ENCODE data around the gene SHROOM3.

DNA sequence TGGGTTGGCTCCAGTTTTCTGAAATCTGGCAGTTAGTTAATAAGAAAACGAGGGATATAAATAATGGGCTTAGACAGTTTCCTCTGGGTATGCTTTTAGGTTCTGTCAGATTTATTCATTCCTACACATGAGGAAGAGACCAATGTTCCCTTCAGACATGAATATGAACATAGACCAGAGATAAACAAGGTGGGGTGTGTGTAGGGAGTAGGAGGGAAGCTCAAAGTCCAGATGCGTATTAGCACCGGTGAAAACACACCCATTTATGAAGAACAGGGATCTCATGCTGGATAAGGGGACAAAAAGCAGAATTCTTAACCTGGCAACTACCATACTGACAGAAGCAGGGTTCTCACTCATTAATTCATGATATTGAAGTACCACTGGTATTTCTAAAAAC is 240.0 kb downstream of the SHROOM3 start:
- TF ChIP-seq, protein P1, sequence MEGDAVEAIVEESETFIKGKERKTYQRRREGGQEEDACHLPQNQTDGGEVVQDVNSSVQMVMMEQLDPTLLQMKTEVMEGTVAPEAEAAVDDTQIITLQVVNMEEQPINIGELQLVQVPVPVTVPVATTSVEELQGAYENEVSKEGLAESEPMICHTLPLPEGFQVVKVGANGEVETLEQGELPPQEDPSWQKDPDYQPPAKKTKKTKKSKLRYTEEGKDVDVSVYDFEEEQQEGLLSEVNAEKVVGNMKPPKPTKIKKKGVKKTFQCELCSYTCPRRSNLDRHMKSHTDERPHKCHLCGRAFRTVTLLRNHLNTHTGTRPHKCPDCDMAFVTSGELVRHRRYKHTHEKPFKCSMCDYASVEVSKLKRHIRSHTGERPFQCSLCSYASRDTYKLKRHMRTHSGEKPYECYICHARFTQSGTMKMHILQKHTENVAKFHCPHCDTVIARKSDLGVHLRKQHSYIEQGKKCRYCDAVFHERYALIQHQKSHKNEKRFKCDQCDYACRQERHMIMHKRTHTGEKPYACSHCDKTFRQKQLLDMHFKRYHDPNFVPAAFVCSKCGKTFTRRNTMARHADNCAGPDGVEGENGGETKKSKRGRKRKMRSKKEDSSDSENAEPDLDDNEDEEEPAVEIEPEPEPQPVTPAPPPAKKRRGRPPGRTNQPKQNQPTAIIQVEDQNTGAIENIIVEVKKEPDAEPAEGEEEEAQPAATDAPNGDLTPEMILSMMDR (IDR thresholded peaks at IDR 0.05) = no peak
- TF ChIP-seq EP300 (IDR thresholded peaks at IDR 0.05) = no peak
- TF ChIP-seq POLR2AphosphoS5 (IDR thresholded peaks at IDR 0.05) = no peak

Data from esophagus muscularis mucosa (tissue), 4 donors.